GM18867 (cell line): Measurements from ENCODE around the gene TDRD15.
"Not testable (repeated sequence)": the region's sequence is repeated elsewhere in the genome, so short reads cannot be mapped to it uniquely, and the experiment has no call there.

Source experiments
- ATAC-seq: cut with Tn5 transposase; IDR thresholded peaks from one replicate; pipeline ENCODE4 v1.9.1; 2021; ENCODE audit warnings: mild to moderate bottlenecking, moderate library complexity; ENCODE audit not compliant: unreplicated experiment

Gene TDRD15

DNA sequence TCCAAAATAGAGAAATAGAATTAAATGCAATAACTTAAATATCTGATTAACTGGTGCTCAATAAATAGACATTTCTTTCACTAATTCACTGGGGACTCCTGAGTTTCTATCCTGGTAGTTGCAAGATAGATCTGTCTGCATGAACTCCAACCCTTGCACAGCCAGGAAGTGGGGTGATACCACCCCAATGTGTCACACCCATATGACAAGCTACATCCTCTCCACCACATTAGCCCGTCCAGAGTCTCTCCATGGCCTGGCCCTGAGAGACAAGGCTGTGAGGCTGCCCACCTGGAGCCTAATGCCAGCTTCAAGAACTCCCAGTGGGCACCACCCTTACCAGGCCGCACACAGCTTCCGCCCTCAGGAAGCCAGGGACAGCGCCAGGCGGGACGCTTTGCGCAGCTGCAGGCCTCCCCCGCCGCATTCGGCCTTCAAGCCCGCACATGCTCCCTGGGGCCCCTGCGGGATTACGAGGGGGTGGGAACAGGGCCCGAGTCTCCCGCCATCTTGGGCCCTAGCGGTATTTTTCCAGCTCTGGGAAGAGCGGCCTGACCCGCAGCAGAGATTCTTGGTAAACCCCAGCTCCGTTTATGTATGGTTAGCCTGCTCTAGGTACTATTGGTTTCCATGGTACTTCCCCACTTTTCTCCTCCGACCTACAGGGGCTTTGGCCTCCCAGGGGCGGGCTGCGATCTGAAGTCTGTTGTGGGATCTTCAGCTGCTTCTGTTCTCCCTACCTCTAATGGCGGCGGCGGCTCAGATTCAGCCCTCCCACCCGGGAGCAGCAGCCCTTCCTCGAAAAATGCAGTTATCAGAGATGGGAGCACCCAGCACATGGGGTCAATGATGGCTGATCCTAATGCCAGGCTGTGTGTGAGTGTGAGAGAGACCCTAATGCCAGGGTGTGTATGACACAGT lies at the start of gene TDRD15:
TDRD15 (plus strand) TSS at position 496 of the 921 bp plus-strand sequence. CDS start 13,500 bp downstream, outside the sequence.
- no peak for ATAC-seq

DNA sequence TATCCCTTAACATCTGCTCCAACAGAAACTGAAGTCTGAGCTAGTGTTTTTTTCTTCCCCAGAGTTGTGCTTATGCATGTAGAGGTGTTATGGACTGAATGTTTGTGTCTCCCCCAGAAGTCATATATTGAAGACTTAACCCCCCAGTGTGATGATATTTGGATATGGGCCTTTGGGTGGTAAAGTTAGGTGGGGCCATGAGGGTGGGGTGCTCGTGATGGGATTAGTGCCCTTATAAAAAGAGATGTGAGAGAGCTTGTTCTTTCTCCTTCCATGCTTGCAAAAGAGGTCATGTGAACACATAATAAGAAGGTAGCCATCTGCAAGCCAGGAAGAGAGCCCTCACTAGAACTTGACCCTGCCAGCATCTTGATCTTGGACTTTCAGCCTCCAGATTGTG lies 45.5 kb upstream of the TDRD15 start:
- no peak for ATAC-seq

DNA sequence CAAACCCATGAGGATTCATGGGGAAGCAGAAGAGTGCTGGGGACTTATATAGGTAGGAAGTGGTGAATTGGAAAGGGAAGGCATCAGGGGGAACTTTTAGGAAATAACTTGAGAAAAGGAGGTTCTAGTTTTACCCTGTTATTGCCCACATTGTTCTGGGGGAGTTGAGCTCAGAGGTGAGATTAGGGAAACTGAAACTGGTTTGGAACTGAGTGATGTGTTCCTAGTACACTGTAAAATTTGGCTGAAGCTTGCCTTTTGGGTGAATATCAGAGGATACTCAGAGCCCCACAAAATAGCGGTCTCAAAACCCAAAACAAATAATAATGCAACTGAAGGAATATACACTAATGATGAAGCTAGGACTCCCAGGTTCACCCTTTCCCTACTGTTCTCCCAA lies 40.3 kb upstream of the TDRD15 start:
- ATAC-seq, result no peak

DNA sequence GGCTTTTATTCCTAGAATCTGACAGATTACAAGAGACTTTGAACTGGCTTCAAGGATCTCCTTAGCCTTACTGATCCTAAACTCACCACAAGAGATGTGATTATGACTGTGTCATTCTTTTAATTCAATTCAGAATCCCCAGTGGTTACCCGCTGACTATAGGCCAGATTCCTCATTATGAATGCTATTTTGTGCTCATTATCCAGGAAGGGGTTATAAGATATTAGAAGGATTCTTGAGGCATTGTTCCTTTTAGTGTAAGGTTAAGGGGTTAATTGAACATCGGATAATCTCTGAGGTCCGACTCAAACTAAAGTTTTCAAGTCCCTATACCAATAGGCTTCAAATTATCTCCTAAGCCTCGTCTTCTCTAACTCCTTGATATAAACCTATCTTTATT lies 39.4 kb upstream of the TDRD15 start:
- ATAC-seq, result no peak

DNA sequence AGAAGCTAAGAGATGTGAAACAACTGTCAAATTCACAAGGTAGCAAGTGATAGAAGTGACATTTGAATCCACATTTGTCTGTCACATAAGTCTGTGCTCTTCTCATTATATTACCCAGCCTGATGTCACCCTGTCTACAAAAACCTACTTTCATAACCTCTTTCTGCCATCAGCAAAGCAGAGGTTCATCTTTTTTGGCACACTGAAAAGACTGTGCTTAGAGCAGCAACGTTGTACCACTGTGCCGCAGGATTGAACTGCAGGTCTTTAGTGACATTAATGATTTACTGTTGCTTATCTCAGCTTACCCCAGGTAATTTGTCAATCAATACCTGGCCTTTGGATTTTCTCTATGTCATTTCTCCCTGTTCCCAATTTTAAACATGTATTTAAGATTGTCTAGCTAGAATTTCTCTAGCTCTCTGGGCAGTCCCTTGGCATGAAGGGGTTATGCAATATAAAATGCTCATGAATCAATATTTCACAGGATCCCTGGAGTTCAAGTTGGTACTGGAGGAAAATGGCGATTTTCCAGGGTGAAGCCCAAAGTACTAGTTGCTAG lies 31.4 kb upstream of the TDRD15 start:
- ATAC-seq, result no peak

- no peak for ATAC-seq
These were observed 28.6 kb upstream of the TDRD15 start for GRCh38 chr2:21095178-21095577.

GRCh38 chr2:21095714-21096113 lies 28.1 kb upstream of the TDRD15 start:
- ATAC-seq, result no peak

DNA sequence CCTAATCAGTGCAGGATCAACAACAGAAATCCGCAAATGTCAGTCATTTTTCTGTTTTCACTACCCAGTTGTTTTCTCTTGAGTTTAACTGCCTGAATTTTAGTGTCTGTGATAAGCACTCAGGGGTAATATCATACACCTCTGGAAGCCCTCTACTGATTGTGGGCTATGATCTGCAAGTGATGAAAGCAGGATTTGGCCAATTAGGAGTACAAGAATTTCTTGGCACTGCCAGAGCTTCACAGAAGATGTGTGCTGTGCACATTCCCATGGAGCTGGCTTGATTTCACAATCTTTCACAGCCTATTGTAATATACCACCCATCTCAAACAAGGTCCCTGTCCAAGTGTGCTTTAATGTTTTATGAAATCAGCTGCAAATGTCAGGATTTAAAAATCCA lies 27.3 kb upstream of the TDRD15 start:
- ATAC-seq, result no peak

- no peak for ATAC-seq
These were observed 26.4 kb upstream of the TDRD15 start for GRCh38 chr2:21097331-21097730.

- no peak for ATAC-seq
These were observed 25.5 kb upstream of the TDRD15 start for GRCh38 chr2:21098294-21098693.

GRCh38 chr2:21099281-21099907 lies 24.4 kb upstream of the TDRD15 start:
- ATAC-seq, result no peak

DNA sequence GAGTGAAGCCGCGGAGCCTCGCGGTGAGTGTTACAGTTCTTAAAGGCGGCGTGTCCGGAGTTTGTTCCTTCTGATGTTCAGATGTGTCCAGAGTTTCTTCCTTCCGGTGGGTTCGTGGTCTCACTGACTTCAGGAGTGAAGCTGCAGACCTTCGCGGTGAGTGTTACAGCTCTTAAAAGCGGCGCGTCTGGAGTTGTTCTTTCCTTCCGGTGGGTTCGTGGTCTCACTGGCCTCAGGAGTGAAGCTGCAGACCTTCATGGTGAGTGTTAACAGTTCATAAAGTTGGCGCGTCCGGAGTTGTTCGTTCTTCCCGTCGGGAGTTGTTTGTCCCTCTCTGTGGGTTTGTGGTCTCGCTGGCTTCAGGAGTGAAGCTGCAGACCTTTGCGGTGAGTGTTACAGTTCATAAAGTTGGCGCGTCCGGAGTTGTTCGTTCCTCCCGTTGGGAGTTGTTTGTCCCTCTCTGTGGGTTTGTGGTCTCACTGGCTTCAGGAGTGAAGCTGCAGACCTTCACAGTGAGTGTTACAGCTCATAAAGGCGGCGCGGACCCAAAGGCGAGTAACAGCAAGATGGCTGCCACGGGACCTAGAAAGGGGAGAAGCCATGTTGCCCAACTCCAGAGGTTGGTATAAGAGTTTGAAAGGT lies 22.1 kb upstream of the TDRD15 start:
- not testable (repeated sequence) for ATAC-seq

DNA sequence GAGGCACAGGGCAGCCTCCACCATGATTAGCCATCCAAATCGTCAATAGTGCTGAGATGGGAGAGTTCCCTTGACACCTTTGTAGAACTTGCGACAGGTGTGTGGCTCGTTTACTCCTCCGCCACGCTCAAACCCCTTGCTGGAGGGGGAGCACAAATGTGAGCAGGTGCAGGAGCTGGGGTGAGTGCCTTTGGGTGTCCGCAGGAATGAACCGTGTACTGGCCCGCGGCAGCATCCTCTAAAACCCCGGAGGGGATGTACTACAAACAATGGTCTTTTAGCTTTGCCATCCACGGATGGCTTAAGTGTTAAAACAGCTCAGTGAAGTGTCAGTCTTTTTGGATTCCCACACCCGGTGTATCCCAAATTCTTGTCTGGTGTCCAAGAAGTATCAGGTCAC lies 21.4 kb upstream of the TDRD15 start:
- ATAC-seq, result no peak

- ATAC-seq, result no peak
These were observed 20.4 kb upstream of the TDRD15 start for GRCh38 chr2:21103274-21103891.

- ATAC-seq, result no peak
These were observed 19.6 kb upstream of the TDRD15 start for GRCh38 chr2:21104030-21104660.

- ATAC-seq, result no peak
These were observed 12.8 kb upstream of the TDRD15 start for GRCh38 chr2:21111012-21111411.

DNA sequence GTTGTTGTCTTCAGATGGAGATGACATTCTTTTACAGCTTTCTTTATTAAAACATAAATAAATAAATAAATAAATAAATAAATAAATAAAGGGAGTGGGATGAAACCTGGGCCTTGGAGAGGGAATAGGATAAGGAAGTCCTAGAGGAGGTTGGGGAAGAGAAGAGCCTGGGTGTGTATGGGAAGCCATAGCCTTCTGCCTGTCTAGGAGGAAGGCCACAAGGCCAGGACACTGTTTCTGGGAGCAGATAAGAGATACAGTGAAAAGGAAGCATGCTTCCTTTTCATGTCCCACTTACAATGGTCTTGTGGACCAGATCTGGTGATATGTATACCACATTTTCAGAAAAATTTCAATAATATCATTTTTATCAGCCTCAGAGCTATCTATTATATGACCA lies 6.1 kb upstream of the TDRD15 start:
- ATAC-seq, result no peak

GRCh38 chr2:21118302-21118920 lies 5.4 kb upstream of the TDRD15 start:
- ATAC-seq, result no peak

DNA sequence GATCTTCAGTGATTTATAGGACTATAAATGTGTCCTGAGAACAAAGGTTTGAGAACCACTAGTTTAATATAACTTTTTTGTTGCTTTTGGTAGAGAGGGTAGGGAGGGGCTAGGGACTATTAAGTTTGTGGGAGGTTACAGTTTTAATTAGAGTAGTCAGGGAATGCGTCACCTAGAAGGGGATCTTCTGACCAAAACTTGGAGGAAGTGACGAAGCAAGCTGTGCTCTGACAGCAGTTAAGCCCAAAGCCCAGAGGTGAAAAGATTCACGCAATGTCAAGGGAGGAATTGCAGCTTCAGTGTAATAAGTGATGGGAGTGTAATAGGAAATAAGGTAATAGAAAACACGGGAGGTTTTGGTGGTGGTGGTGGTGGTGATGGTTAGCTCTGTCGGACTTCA lies 8.1 kb downstream of the TDRD15 start:
- ATAC-seq, result no peak

DNA sequence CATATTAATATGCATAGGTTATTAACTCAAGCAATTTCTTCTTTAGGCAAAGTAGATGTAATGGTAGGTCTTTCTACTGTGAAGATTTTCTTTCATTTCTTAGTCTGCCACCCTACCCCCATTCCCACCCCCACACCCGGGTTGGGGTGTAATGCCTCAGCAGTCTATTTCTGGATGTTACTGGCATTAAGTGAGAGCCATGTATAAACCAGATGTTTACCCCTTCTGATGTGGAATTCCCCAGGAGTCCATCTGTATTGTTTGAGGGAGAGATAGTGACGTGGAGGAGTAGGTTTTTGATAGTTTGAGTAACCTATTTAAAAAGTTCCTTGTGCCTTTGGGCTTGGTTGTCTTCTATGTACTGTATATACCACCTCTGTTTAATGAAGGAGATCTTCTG lies 11.8 kb downstream of the TDRD15 start:
- ATAC-seq, result no peak
